GM23338 (cell line): ENCODE results near the gene PPP1CA.

Experiments used
- CREB1 ChIP-seq: fragments of 250-450 bp; sonication (Bioruptor Pico); IDR thresholded peaks from 2 replicates; pipeline ENCODE4 v1.5.0; 2020; ENCODE audit warnings: low read depth, mild to moderate bottlenecking, moderate library complexity
- CTCF ChIP-seq, 2 experiments: fragments of 200-600 bp in 1 of 2; sonication (generic) in 1 of 2; conservative IDR thresholded peaks; 2 replicates each; pipeline versions ENCODE4 v1.5.1 to v1.6.1; 2016 to 2017; ENCODE audit warnings: antibody characterized with exemption in 2 of 2, low read depth in 2 of 2, mild to moderate bottlenecking in 2 of 2, moderate library complexity in 1 of 2
- ETS1 ChIP-seq: IDR thresholded peaks from 2 replicates; pipeline ENCODE4 v1.6.1; 2016; ENCODE audit warnings: antibody characterized with exemption
- EZH2 ChIP-seq: fragments of 200-600 bp; sonication (generic); IDR thresholded peaks from one replicate; pipeline ENCODE4 v1.8.0; 2017; ENCODE audit warnings: antibody characterized with exemption, mild to moderate bottlenecking, low read depth; ENCODE audit not compliant: unreplicated experiment
- EZH2phosphoT487 ChIP-seq: fragments of 200-600 bp; sonication (generic); IDR thresholded peaks from one replicate; pipeline ENCODE4 v1.8.1; 2018; ENCODE audit warnings: antibody characterized with exemption; ENCODE audit not compliant: unreplicated experiment
- POLR2AphosphoS5 ChIP-seq: IDR thresholded peaks from 2 replicates; pipeline ENCODE4 v1.6.1; 2016; ENCODE audit warnings: antibody characterized with exemption, low read depth
- REST ChIP-seq: IDR thresholded peaks from one replicate; pipeline ENCODE4 v1.6.1; 2018; ENCODE audit warnings: antibody characterized with exemption; ENCODE audit not compliant: unreplicated experiment
- STAT1 ChIP-seq: IDR thresholded peaks from one replicate; pipeline ENCODE4 v1.6.1; 2016; ENCODE audit warnings: antibody characterized with exemption; ENCODE audit not compliant: unreplicated experiment
- ZNF331 ChIP-seq: fragments of 250-450 bp; sonication (Bioruptor Pico); IDR thresholded peaks from 2 replicates; pipeline ENCODE4 v1.5.0; 2020; ENCODE audit warnings: low read depth, mild to moderate bottlenecking, moderate library complexity
- ZNF462 ChIP-seq: fragments of 250-450 bp; sonication (Bioruptor Pico); IDR thresholded peaks from 2 replicates; pipeline ENCODE4 v1.5.0; 2020; ENCODE audit warnings: mild to moderate bottlenecking, moderate library complexity

- TF ChIP-seq CTCF (conservative IDR thresholded peaks at IDR 0.05; ENCODE audit: low read depth in 2 of 2) (no peak), POLR2AphosphoS5 (no peak), EZH2phosphoT487 (no peak), EZH2 (no peak), CREB1 (CRISPR knock-in tag) (no peak), REST (no peak), ZNF331 (CRISPR knock-in tag) (no peak), STAT1 (no peak), ETS1 (0 out of 2 replicates have a peak, but pooled peaks have one; percentile 23), ZNF462 (CRISPR knock-in tag) (no peak)
These were observed 35.6 kb upstream of the PPP1CA start, which contains the start of gene PTPRCAP for GRCh38 chr11:67437082-67437808.
